Neural crest cell (in vitro differentiated cells): ENCODE data around the gene CACNA2D3. TPM values are rescaled to one million over a fixed set of nuclear protein-coding genes. Genes with fewer than 3 reads are reported as not detected.
"Not testable (repeated sequence)": the region's sequence is repeated elsewhere in the genome, so short reads cannot be mapped to it uniquely, and the experiment has no call there.

ENCODE experiments used
- DNase-seq: peaks from one replicate; pipeline ENCODE4 v3.0.0; 2021; ENCODE audit warnings: low read depth, mixed read lengths, low spot score
- H3K27ac Mint-ChIP-seq: one replicate; pipeline ENCODE4 v1.8.0; 2021; ENCODE audit warnings: mild to moderate bottlenecking, mixed read lengths; ENCODE audit not compliant: unreplicated experiment
- H3K27me3 Mint-ChIP-seq: 2 replicates; pipeline ENCODE4 v1.8.0; 2021; ENCODE audit warnings: low read depth, mild to moderate bottlenecking, mixed read lengths
- H3K36me3 Mint-ChIP-seq: 2 replicates; pipeline ENCODE4 v1.8.0; 2021; ENCODE audit warnings: low read depth, mild to moderate bottlenecking, mixed read lengths
- H3K4me1 Mint-ChIP-seq: 2 replicates; pipeline ENCODE4 v1.8.0; 2021; ENCODE audit warnings: mixed read lengths
- H3K4me3 Mint-ChIP-seq: one replicate; pipeline ENCODE4 v1.8.0; 2021; ENCODE audit warnings: mild to moderate bottlenecking, mixed read lengths
- H3K9me3 Mint-ChIP-seq: 2 replicates; pipeline ENCODE4 v1.8.0; 2021; ENCODE audit warnings: mixed read lengths
- total RNA-seq: library from RNA; stranded (reverse); gene quantifications from 2 replicates; pipeline ENCODE4 v1.2.1, GENCODE V29; 2021
- TF ChIP-seq, protein P1 (sequence below): fragments of 200-600 bp; sonication (generic); conservative IDR thresholded peaks from 2 replicates; pipeline ENCODE4 v1.5.0; 2021; ENCODE audit warnings: antibody characterized with exemption, mild to moderate bottlenecking

The CACNA2D3 gene
- total RNA-seq, 1 donor from 2014 or later: 0.82 TPM

DNA sequence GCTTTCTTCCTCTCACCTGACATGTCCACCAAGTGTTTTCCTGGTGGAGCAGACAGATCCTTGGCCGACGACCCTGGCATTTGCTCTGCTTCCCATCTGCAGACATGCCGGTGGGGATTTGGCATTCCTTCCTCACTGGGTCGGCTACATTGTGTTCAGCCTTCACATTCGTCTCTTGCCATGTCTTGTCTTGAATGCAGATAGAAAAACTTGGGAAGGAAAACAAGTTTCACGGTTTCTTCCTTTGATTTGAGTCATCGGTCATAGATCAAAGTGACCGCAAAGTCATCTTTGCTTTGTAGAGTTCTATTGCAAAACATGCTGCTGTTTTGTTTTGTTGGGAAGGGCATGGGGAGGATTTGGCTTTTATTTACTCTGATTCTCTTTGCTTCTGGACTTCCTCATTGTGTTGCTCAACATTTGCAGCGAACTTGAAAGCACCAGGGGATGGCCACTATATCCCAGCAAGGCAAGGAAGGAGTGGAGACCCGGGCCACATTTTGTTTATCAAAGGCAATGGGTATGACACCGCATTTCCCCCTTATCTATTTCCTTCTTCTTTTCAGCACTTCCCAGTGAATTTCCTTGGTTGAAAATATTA lies 321.3 kb downstream of the CACNA2D3 start:
- TF ChIP-seq, protein P1, sequence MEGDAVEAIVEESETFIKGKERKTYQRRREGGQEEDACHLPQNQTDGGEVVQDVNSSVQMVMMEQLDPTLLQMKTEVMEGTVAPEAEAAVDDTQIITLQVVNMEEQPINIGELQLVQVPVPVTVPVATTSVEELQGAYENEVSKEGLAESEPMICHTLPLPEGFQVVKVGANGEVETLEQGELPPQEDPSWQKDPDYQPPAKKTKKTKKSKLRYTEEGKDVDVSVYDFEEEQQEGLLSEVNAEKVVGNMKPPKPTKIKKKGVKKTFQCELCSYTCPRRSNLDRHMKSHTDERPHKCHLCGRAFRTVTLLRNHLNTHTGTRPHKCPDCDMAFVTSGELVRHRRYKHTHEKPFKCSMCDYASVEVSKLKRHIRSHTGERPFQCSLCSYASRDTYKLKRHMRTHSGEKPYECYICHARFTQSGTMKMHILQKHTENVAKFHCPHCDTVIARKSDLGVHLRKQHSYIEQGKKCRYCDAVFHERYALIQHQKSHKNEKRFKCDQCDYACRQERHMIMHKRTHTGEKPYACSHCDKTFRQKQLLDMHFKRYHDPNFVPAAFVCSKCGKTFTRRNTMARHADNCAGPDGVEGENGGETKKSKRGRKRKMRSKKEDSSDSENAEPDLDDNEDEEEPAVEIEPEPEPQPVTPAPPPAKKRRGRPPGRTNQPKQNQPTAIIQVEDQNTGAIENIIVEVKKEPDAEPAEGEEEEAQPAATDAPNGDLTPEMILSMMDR: no peak
- Mint-ChIP-seq H3K27me3 (no peaks in the 10 kb centered on the region), H3K4me1 (no peaks in the 10 kb centered on the region), H3K27ac (no peak overlapping the region), H3K4me3 (no peak overlapping the region), H3K9me3 (peaks cover 4% of the 10 kb centered on the region), H3K36me3 (no peaks in the 10 kb centered on the region)
- no peak for DNase-seq

DNA sequence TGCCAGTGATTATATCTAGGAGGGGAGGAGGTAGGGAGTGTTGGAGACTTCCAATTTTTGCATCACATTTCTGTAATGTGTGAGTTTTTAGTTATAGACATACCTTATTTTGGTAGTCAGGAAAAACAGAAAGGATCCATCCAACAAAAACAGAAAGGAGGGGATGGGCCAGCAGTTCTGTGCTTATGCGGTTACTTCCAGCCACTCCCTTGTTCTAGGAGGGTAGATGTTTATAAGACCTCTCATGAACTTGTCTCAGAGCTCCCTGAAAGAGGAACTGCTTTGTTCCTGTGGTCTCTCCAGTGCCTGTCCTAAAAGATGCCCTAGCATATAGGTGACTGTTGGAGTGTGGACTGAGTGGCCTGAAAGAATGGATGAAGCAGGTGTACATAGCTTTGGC lies 323.3 kb downstream of the CACNA2D3 start:
- no peak for DNase-seq
- H3K36me3 Mint-ChIP-seq: no peaks in the 10 kb centered on the region
- no peaks in the 10 kb centered on the region for H3K27me3 Mint-ChIP-seq
- no peaks in the 10 kb centered on the region for H3K4me1 Mint-ChIP-seq
- H3K9me3 Mint-ChIP-seq: peaks cover 4% of the 10 kb centered on the region
- TF ChIP-seq, protein P1: no peak
- no peak overlapping the region for H3K4me3 Mint-ChIP-seq
- no peak overlapping the region for H3K27ac Mint-ChIP-seq

DNA sequence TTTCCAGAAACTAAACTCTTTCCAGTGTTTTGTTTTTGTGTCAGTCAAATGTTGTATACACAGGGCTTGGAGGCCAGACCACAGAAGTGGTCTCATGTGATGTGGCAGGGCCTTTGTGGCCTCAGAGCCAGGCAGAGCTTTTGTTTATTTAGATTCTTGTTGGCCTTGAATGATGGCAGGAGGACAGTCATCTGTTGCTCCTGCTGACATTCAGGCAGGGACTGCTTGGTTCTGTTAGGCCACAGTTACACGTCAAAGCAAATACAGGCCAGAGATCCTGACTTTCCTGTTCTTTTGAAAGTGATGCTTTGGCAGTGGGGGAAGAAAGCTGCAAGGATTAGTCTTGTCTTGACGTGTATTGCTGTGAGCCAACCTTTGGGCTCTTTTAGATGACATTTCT lies 325.1 kb downstream of the CACNA2D3 start:
- Mint-ChIP-seq H3K4me1 (no peaks in the 10 kb centered on the region), H3K27me3 (no peaks in the 10 kb centered on the region), H3K4me3 (no peak overlapping the region), H3K36me3 (no peaks in the 10 kb centered on the region), H3K9me3 (peaks cover 2% of the 10 kb centered on the region), H3K27ac (no peak overlapping the region)
- no peak for DNase-seq
- TF ChIP-seq, protein P1: no peak

DNA sequence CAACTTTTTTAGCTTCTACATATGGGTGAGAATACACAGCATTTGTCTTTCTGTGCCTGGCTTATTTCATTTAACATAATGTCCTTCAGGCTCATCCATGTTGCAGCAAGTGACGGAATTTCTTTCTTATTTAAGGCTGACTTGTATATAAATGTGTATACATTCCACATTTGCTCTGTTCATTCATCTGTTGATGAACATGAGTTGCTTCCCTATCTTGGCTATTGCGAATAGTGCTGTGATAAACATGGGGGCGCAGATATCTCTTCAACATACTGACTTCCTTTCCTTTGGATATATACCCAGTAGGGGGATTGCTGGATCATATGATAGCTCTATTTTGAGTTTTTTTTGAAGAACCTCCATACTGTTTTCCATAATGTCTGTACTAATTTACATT lies 332.5 kb downstream of the CACNA2D3 start:
- Mint-ChIP-seq H3K4me1 (no peaks in the 10 kb centered on the region), H3K4me3 (no peak overlapping the region), H3K36me3 (peaks cover 2% of the 10 kb centered on the region), H3K27ac (no peak overlapping the region), H3K27me3 (peaks cover 3% of the 10 kb centered on the region), H3K9me3 (peaks cover 10% of the 10 kb centered on the region)
- TF ChIP-seq, protein P1: no peak
- DNase-seq: no peak

DNA sequence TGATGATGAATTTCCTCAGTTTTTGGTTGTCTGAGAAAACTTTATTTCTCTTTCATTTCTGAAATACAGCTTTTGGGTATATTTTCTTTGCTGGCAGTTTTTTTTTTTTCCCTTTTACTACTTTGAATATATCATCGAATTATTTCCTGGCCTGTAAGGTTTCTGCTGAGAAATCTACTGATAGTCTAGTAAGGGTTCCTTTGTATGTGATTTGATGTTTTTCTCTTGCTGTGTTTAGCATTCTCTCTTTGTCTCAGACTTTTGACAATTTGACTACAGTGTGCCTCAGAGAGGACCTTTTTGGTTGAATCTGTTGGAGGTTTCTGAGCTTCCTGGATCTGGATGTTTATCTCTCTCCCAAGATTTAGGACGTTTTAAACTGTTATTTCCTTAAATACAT lies 336.0 kb downstream of the CACNA2D3 start:
- Mint-ChIP-seq H3K9me3 (peaks cover 8% of the 10 kb centered on the region), H3K4me3 (no peak overlapping the region), H3K36me3 (peaks cover 6% of the 10 kb centered on the region), H3K27ac (no peak overlapping the region), H3K27me3 (no peaks in the 10 kb centered on the region), H3K4me1 (no peaks in the 10 kb centered on the region)
- DNase-seq: no peak
- TF ChIP-seq, protein P1: no peak

DNA sequence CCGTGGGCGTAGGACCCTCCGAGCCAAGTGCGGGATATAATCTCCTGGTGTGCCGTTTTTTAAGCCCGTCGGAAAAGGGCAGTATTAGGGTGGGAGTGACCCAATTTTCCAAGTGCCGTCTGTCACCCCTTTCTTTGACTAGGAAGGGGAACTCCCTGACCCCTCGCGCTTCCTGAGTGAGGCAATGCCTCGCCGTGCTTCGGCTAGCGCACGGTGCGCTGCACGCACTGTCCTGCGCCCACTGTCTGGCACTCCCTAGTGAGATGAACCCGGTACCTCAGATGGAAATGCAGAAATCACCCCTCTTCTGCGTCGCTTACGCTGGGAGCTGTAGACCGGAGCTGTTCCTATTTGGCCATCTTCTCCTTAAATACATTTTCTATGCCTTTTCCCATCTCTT lies 342.2 kb downstream of the CACNA2D3 start:
- H3K9me3 Mint-ChIP-seq, H3K4me1 Mint-ChIP-seq, H3K27ac Mint-ChIP-seq, H3K4me3 Mint-ChIP-seq, H3K27me3 Mint-ChIP-seq, DNase-seq: not testable (repeated sequence)
- H3K36me3 Mint-ChIP-seq: peaks cover 15% of the 10 kb centered on the region
